Cardiac septum (tissue), 1 donor: ENCODE results near the gene NUP98. TPM values are rescaled to one million over a fixed set of nuclear protein-coding genes. Genes with fewer than 3 reads are reported as not detected.
"Not testable (repeated sequence)": the region's sequence is repeated elsewhere in the genome, so short reads cannot be mapped to it uniquely, and the experiment has no call there.

Experiments used
- DNase-seq: peaks from one replicate; pipeline ENCODE4 v3.0.0-alpha.2; 2020; ENCODE audit warnings: low spot score
- intact Hi-C: fragments of 100-400 bp; cut with DNase I; formaldehyde crosslinking; loops from one replicate; pipeline ENCODE4 v1.14.0; 2022
- total RNA-seq: library from RNA; stranded (reverse); fragmentation: NEBNext Ultra II Directional; extraction: Animal tissue kit (Norgen Biotek cat#: 25700); gene quantifications from one replicate; pipeline ENCODE4 v1.2.1, GENCODE V29; 2021
- donor health status: DM: no; HTN: no; CAD: no.

NUP98 gene
- total RNA-seq, 1 donor from 2014 or later: 49.6 TPM

GRCh38 chr11:3803726-3804495 is 6.6 kb upstream of the NUP98 start:
- no peak for DNase-seq
- intact Hi-C loops: no loop called here

- DNase-seq: no peak
- intact Hi-C loops: no loop called here
Observed at GRCh38 chr11:3802011-3802790, 4.8 kb upstream of the NUP98 start.

DNA sequence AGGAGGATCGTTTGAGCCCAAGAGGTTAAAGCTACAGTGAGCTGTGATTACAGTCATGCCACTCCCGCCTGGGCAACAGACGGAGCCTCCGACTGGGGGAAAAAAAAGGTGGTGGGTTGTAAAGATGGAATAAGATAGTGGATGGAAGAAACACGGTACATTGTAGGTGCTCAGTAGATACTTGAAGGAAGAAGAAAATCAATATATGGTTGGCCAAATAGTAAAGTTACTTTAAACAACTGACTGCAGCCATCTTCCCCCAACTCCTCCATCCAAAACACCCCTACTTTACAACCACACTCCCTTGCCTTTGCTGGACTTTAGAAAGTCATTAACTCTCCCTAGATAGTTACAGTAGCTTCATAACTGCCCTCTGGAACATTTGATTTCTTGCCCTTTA is 2.5 kb upstream of the NUP98 start:
- DNase-seq: no peak
- intact Hi-C loops: no loop called here

GRCh38 chr11:3799143-3799542 is 1.8 kb upstream of the NUP98 start:
- intact Hi-C loops: no loop called here
- DNase-seq: no peak

GRCh38 chr11:3796801-3797328 is 489 bp downstream of the NUP98 start:
- intact Hi-C loops: loop anchor here (1.0 kb wide), 1 partner anchor 44 kb away; no protein-coding TSS in a partner anchor
- no peak for DNase-seq

DNA sequence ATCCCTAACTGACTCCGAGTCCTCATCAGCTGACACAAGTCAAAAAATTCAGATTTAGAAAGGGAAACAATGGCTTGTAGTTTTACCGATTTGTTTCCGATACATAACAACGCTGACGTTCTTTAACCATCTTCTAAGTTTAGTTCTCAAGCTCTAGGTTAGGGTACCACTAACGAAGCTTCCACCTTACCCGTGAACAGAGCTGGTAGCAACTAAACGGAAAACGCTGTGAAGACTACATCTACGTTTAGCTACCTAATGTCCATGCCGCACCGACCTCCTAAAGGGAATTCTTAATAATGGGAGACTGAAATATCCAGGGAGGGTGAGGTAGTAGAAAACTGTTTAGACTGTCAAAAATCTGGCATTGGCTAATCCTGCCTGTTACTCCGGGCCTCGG is 1.0 kb downstream of the NUP98 start:
- intact Hi-C loops: no loop called here
- DNase-seq: no peak

DNA sequence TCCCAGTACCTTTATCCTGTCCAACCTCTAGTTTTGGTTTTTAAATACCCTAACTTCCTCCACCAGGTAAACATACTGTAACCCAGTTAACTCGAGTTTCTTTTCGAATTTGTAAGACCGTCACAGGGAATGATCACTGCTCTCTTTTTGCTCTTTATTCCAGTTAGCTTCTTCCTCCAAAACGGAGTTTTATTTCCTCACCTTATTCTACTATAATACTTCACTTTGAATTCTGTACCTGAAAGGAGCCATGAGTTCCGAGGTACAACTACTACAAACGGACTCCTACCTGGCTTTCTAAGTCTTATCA is 1.4 kb downstream of the NUP98 start:
- DNase-seq: no peak
- intact Hi-C loops: no loop called here

DNA sequence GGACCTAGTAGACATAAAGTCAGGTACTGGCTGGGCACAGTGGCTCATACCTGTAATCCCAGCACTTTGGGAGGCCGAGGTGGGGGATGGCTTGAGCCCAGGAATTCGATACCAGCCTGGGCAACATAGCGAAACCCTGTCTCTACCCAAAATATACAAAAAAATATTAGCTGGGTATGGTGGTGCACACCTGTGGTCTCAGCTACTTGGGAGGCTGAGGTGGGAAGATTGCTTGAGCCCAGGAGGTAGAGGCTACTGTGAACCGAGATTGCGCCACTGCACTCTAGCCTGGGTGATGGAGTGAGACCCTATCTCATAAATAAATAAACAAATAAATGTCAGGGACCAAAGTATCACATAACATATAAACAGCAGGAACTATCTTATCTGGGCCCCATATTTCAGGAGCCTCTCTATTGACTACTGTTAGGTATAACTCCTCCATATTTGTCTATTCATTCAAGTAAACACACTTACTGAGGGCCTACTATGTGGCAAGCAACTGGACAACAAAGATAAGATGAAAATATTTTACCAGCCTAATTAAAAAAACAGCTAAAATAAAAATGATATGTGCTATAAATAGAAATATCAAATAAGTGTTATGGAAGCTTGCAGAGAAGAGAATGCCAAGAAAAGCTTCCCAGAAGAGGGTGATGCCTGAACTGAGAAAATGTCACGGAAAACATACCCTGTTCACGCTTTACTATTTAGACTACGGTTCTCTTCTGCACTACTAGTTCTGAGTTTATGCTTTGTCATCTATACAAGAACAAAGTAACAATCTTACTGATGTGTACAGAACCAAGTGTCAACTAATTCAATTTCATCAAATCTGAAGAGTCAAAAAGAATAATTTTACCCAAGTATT is 2.0 kb downstream of the NUP98 start:
- intact Hi-C loops: no loop called here
- DNase-seq: no peak

GRCh38 chr11:3794387-3794786 is 3.0 kb downstream of the NUP98 start:
- DNase-seq, intact Hi-C loops: not testable (repeated sequence)

GRCh38 chr11:3786781-3787428 is 10.4 kb downstream of the NUP98 start:
- intact Hi-C loops: no loop called here
- DNase-seq: no peak

DNA sequence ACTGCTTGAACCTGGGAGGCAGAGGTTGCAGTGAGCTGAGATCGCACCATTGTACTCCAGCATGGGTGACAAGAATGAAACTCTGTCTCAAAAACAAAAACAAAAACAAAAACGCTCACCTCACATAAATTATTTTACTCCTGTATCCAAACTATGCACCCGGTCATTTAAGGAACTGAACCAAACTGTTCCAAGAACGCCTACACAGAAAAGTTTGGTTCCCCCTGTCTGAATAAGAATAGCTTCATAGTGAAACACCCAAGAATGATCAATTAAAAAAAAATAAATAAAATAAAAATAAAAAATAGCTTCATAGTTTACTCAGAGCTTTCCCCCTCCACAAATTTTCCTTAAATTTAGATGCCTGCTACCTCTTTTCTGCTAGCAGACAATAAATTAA is 13.7 kb downstream of the NUP98 start:
- DNase-seq: no peak
- intact Hi-C loops: no loop called here

DNA sequence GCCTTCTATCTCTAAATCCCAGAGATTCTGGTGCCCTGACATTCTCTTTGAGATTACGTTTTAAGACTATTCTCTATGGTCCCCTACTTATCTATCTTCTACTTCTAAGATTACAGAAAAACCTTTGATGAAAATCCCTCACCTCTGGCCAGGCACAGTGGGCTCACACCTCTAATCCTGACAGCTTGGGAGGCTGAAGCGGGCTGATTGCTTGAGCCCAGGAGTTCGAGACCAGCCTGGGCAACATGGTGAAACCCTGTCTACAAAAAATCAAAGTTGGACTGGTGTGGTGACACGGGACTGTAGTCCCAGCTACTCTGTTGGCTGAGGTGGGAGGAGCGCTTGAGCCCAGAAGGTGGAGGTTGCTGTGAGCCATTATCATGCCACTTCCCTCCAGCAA is 14.4 kb downstream of the NUP98 start:
- intact Hi-C loops: no loop called here
- no peak for DNase-seq

DNA sequence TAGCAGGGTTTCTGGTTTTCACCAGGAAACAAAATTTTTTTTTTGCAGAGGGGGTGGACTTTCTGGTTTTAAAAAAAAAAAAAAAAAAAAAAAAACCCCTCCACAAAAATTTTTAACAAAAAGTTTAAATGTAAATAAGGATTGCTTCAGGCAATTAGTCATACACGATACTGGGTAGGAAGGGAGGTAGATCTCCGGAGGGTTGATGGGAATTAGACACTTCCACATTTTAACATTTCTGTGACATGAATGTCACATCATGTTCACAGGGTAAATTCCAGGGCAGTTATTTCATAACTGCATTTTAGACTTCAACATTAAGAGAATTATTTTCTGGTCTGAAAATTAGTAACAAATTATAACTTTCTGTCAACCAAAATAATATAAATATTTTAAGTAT is 15.9 kb downstream of the NUP98 start:
- DNase-seq: no peak
- intact Hi-C loops: no loop called here

DNA sequence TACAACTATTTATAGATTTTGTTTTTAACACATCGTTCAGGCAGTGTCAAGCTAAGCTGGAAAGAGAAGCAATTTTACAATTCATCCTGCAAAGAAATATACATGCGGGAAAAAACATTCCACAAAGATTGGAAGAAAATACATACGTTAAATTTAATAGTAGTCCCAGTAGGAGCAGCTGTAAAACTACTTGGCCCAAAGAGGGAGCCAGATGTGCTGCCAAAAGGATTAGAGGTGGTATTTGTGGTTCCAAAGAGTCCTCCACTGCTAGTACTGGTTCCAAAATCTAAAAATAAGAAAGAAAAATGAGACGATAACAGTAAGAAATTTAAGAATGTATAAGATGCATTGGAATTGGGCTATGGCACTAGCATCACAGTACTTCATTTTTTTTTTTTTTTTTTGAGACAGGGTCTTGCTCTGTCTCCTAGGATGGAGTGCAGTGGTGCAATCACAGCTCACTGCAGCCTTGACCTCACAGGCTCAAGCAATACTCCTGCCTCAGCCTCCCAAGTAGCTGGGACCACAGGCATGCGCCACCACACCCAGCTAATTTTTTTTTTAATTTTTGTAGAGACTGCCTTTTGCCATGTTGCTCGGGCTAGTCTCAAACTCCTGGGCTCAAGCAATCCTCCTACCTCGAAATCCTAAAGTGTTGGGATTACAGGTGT is 21.5 kb downstream of the NUP98 start:
- intact Hi-C loops: no loop called here
- no peak for DNase-seq

DNA sequence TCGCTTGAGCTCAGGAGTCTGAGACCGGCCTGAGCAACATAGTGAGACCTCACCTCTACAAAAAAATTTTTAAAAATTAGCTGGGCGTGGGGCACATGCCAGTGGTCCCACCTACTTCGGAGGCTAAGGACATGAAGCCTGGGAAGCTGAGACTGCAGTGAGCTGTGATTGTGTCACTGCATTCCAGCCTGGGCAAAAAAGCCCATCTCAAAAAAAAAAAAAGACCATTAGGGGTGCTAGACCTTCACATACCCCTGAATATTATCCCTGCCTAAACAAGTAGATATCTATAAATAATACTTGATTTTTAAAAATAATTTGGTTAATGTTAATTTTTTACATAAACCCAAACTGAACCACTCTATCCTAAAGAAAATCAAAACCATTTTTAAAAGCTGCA is 24.2 kb downstream of the NUP98 start:
- DNase-seq: no peak
- intact Hi-C loops: no loop called here

GRCh38 chr11:3767536-3767935 is 29.8 kb downstream of the NUP98 start:
- no peak for DNase-seq
- intact Hi-C loops: no loop called here

- DNase-seq, intact Hi-C loops: not testable (repeated sequence)
Observed at GRCh38 chr11:3766836-3767235, 30.5 kb downstream of the NUP98 start.

DNA sequence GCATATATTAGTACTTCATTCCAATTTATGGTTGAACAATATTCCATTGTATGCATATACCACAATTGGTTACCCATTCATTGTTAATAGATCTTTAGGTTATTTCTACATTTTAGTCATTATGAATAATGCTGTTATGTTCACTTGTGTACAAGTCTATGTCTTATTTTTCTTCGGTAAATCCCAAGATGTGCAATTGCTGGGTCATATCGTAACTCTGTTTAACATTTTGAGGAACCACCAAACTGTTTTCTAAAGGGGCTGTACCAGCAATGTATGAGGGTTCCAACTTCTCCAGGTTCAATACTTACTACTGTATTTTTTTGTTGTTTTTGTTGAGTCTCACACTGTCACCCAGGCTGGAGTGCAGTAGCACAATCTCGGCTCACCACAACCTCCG is 33.1 kb downstream of the NUP98 start:
- intact Hi-C loops: no loop called here
- no peak for DNase-seq

DNA sequence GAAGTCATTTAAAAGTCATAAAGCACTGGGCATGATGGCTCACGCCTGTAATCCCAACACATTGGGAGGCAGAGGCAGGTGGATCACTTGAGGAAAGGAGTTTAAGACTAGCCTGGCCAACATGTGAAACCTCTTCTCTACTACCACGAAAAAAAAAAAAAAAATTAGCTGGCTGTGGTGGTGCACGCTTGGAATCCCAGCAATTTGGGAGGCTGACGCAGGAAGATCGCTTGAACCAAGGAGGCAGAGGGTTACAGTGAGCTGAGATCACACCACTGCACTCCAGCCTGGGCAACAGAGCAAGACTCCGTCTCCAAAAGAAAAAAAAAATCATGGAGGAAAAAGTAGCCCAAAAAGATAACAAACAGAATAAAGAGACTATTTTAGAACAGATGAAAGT is 42.2 kb downstream of the NUP98 start:
- DNase-seq: no peak
- intact Hi-C loops: no loop called here
